Thymus (tissue), 11 donors: Measurements from ENCODE around the gene LY9. TPM values are rescaled to one million over a fixed set of nuclear protein-coding genes. Genes with fewer than 3 reads are reported as not detected.
A peak's percentile ranks its signal among the peaks of the same experiment; 100 is the strongest.
"Not testable (repeated sequence)": the region's sequence is repeated elsewhere in the genome, so short reads cannot be mapped to it uniquely, and the experiment has no call there.

Experiments used
- DNase-seq, 9 donors: peaks; one replicate each; pipeline ENCODE4 v3.0.0-alpha.2; 2013; ENCODE audit warnings: low spot score in 9 of 9, low read depth in 6 of 9, missing footprints in 1 of 9
- H3K27ac ChIP-seq, 2 donors: one replicate each; pipeline ENCODE4 v1.5.1; 2013; ENCODE audit warnings: control low read depth in 1 of 2, low read depth in 1 of 2, low read length in 1 of 2, mild to moderate bottlenecking in 1 of 2, moderate library complexity in 1 of 2
- H3K27me3 ChIP-seq, 2 donors: one replicate each; pipeline ENCODE4 v1.5.1; 2013; ENCODE audit warnings: low read length in 1 of 2; ENCODE audit not compliant: control insufficient read depth in 2 of 2, insufficient read depth in 1 of 2
- H3K36me3 ChIP-seq, 2 donors: one replicate each; pipeline ENCODE4 v1.5.1; 2013; ENCODE audit warnings: low read length in 1 of 2, mild to moderate bottlenecking in 1 of 2, moderate library complexity in 1 of 2; ENCODE audit not compliant: control insufficient read depth in 2 of 2, insufficient read depth in 2 of 2
- H3K4me1 ChIP-seq, 2 donors: one replicate each; pipeline ENCODE4 v1.5.1; 2013; ENCODE audit warnings: low read length in 2 of 2; ENCODE audit not compliant: control insufficient read depth in 2 of 2, insufficient read depth in 2 of 2
- H3K4me3 ChIP-seq, 2 donors: one replicate each; pipeline ENCODE4 v1.5.1; 2013; ENCODE audit warnings: low read length in 2 of 2, control low read depth in 1 of 2, mild to moderate bottlenecking in 1 of 2
- H3K9me3 ChIP-seq, 2 donors: one replicate each; pipeline ENCODE4 v1.5.1; 2013; ENCODE audit warnings: low read length in 1 of 2, mild to moderate bottlenecking in 1 of 2; ENCODE audit not compliant: control insufficient read depth in 2 of 2, insufficient read depth in 1 of 2
- WGBS: extraction: QIAGEN DNeasy Blood & Tissue Kit; methylation state at CpG from one replicate; pipeline ENCODE4 v1.1.7; 2013; 5-methylcytosine and 5-hydroxymethylcytosine counted together
- polyA plus RNA-seq: library from polyadenylated mRNA; stranded (reverse); fragments of 200-250 nt; gene quantifications from one replicate; pipeline ENCODE4 v1.2.3, GENCODE V29; 2013
- total RNA-seq: library from RNA; stranded (reverse); fragments of 120-200 nt; gene quantifications from one replicate; pipeline ENCODE4 v1.2.4, GENCODE V29; 2013
- donor health status: healthy.

LY9 gene
- total and polyA plus RNA-seq, 2 donors, result 25.3 to 28.6 TPM

GRCh38 chr1:160868141-160868540 lies 72.2 kb downstream of the LY9 start:
- Histone ChIP-seq H3K4me3 (no peak overlapping the region), H3K36me3 (no peaks in the 10 kb centered on the region), H3K27ac (no peak overlapping the region), H3K9me3 (no peaks in the 10 kb centered on the region), H3K4me1 (peaks cover 0 to 7% of the 10 kb centered on the region in 2 donors), H3K27me3 (no peaks in the 10 kb centered on the region)
- 69% methylated on average over 3 of the region's 3 CpGs for WGBS
- DNase-seq, result no peak

- Histone ChIP-seq H3K27me3 (no peaks in the 10 kb centered on the region), H3K36me3 (no peaks in the 10 kb centered on the region), H3K9me3 (no peaks in the 10 kb centered on the region), H3K27ac (no peak overlapping the region), H3K4me3 (no peak overlapping the region), H3K4me1 (peaks cover 0 to 11% of the 10 kb centered on the region in 2 donors)
- DNase-seq, result no peak
- WGBS, result 92% methylated on average over 3 of the region's 3 CpGs
These were observed 79.0 kb downstream of the LY9 start for GRCh38 chr1:160874935-160875334.

GRCh38 chr1:160875591-160875990 lies 79.6 kb downstream of the LY9 start:
- 84% methylated on average over 4 of the region's 4 CpGs for WGBS
- H3K27me3 ChIP-seq, H3K4me3 ChIP-seq, H3K9me3 ChIP-seq, H3K36me3 ChIP-seq, H3K27ac ChIP-seq, DNase-seq: not testable (repeated sequence)
- peaks cover 0 to 11% of the 10 kb centered on the region in 2 donors for H3K4me1 ChIP-seq

GRCh38 chr1:160876311-160876710 lies 80.3 kb downstream of the LY9 start:
- H3K4me3 ChIP-seq, result no peak overlapping the region
- H3K27me3 ChIP-seq, result no peaks in the 10 kb centered on the region
- peaks cover 0 to 11% of the 10 kb centered on the region in 2 donors for H3K4me1 ChIP-seq
- no peaks in the 10 kb centered on the region for H3K9me3 ChIP-seq
- H3K36me3 ChIP-seq, result no peaks in the 10 kb centered on the region
- DNase-seq, result no peak
- H3K27ac ChIP-seq, result no peak overlapping the region
- 96% methylated on average over 5 of the region's 5 CpGs for WGBS

- H3K4me3 ChIP-seq, result no peak overlapping the region
- no peaks in the 10 kb centered on the region for H3K36me3 ChIP-seq
- no peaks in the 10 kb centered on the region for H3K9me3 ChIP-seq
- peak in 5 of 9 donors; percentile 36 to 74 (median 48) for DNase-seq
- peaks cover 0 to 11% of the 10 kb centered on the region in 2 donors for H3K4me1 ChIP-seq
- H3K27me3 ChIP-seq, result no peaks in the 10 kb centered on the region
- no peak overlapping the region for H3K27ac ChIP-seq
These were observed 81.2 kb downstream of the LY9 start for GRCh38 chr1:160877221-160877620.

Other genes starting within 250 kb of the LY9 start
- 10.1 TPM for gene CD84, start 216.7 kb upstream of the LY9 start, total RNA-seq
- gene CD84, start 216.7 kb upstream of the LY9 start, polyA plus RNA-seq, result 5.9 TPM
- gene SLAMF1, start 149.1 kb upstream of the LY9 start, total RNA-seq, result 46.6 TPM
- gene SLAMF1, start 149.1 kb upstream of the LY9 start, polyA plus RNA-seq, result 115 TPM
- gene CD48, start 84.4 kb upstream of the LY9 start, total RNA-seq, result 208 TPM
- 157 TPM for gene CD48, start 84.4 kb upstream of the LY9 start, polyA plus RNA-seq
- gene SLAMF7, start 56.9 kb upstream of the LY9 start, total RNA-seq, result 6.4 TPM
- gene SLAMF7, start 56.9 kb upstream of the LY9 start, polyA plus RNA-seq, result 17.6 TPM
- gene CD244, start 66.7 kb downstream of the LY9 start, total RNA-seq, result 10.3 TPM
- gene CD244, start 66.7 kb downstream of the LY9 start, polyA plus RNA-seq, result 2.4 TPM
- 2.1 TPM for gene ITLN1, start 89.0 kb downstream of the LY9 start, total RNA-seq
- 8.7 TPM for gene ITLN1, start 89.0 kb downstream of the LY9 start, polyA plus RNA-seq
- 0.38 TPM for gene ITLN2, start 158.6 kb downstream of the LY9 start, total RNA-seq
- 2.1 TPM for gene ITLN2, start 158.6 kb downstream of the LY9 start, polyA plus RNA-seq
- gene F11R, start 225.0 kb downstream of the LY9 start, total RNA-seq, result 28.3 TPM
- 43.0 TPM for gene F11R, start 225.0 kb downstream of the LY9 start, polyA plus RNA-seq
- gene TSTD1, start 242.8 kb downstream of the LY9 start, total RNA-seq, result 73.0 TPM
- gene TSTD1, start 242.8 kb downstream of the LY9 start, polyA plus RNA-seq, result 149 TPM
- gene USF1, start 249.8 kb downstream of the LY9 start, total RNA-seq, result 81.8 TPM
- 148 TPM for gene USF1, start 249.8 kb downstream of the LY9 start, polyA plus RNA-seq